IPS DF 4.7 (cell line): ENCODE data around the gene DLGAP1.
"Not testable (repeated sequence)": the region's sequence is repeated elsewhere in the genome, so short reads cannot be mapped to it uniquely, and the experiment has no call there.

Source experiments
- DNase-seq: peaks from one replicate; pipeline ENCODE4 v3.0.0-alpha.2; 2013; ENCODE audit warnings: low spot score; ENCODE audit errors: extremely low read depth

DLGAP1 gene

GRCh38 chr18:3608099-3608453 lies 847.0 kb downstream of the DLGAP1 start:
- DNase-seq = not testable (repeated sequence)

- no peak for DNase-seq
These were observed 847.6 kb downstream of the DLGAP1 start for GRCh38 chr18:3607309-3608098.

- DNase-seq = not testable (repeated sequence)
These were observed 848.2 kb downstream of the DLGAP1 start for GRCh38 chr18:3606863-3607262.

- DNase-seq = no peak
These were observed 849.1 kb downstream of the DLGAP1 start for GRCh38 chr18:3605954-3606443.

GRCh38 chr18:3605486-3605952 lies 849.6 kb downstream of the DLGAP1 start:
- DNase-seq = no peak

- DNase-seq = no peak
These were observed 850.4 kb downstream of the DLGAP1 start for GRCh38 chr18:3604498-3605408.

GRCh38 chr18:3604235-3604497 lies 850.9 kb downstream of the DLGAP1 start:
- DNase-seq = no peak

GRCh38 chr18:3603421-3604234 lies 851.5 kb downstream of the DLGAP1 start:
- DNase-seq = peak; percentile 99

GRCh38 chr18:3601106-3601755 lies 853.9 kb downstream of the DLGAP1 start:
- DNase-seq = not testable (repeated sequence)

GRCh38 chr18:3599861-3600260 lies 855.2 kb downstream of the DLGAP1 start:
- no peak for DNase-seq

GRCh38 chr18:3599195-3599594 lies 855.9 kb downstream of the DLGAP1 start:
- no peak for DNase-seq

GRCh38 chr18:3598581-3598980 lies 856.5 kb downstream of the DLGAP1 start:
- DNase-seq = no peak

- no peak for DNase-seq
These were observed 857.4 kb downstream of the DLGAP1 start for GRCh38 chr18:3597409-3598357.

GRCh38 chr18:3596637-3597384 lies 858.3 kb downstream of the DLGAP1 start:
- no peak for DNase-seq

- no peak for DNase-seq
These were observed 858.8 kb downstream of the DLGAP1 start for GRCh38 chr18:3596324-3596636.

GRCh38 chr18:3595369-3596273 lies 859.5 kb downstream of the DLGAP1 start:
- no peak for DNase-seq

GRCh38 chr18:3594760-3595368 lies 860.2 kb downstream of the DLGAP1 start:
- no peak for DNase-seq
